Epithelial cell of proximal tubule (primary cell): ENCODE results near the gene SLC45A1. TPM values are rescaled to one million over a fixed set of nuclear protein-coding genes. Genes with fewer than 3 reads are reported as not detected.

Source experiments
- DNase-seq: peaks from one replicate; pipeline ENCODE4 v3.0.0-alpha.2; 2011; ENCODE audit warnings: low read depth
- H3K4me3 ChIP-seq: 2 replicates; pipeline ENCODE4 v1.5.1; 2011; ENCODE audit warnings: low read depth, mild to moderate bottlenecking, low read length
- total RNA-seq: library from RNA; depleted of rRNA; stranded (reverse); fragments of >200 nt; gene quantifications from 2 replicates; pipeline ENCODE4 v1.2.3, GENCODE V29; 2015
- TF ChIP-seq, protein P1 (sequence below): conservative IDR thresholded peaks from 2 replicates; pipeline ENCODE4 v1.5.1; 2012; ENCODE audit warnings: low read depth, mild to moderate bottlenecking, low read length

Gene SLC45A1
- total RNA-seq, 1 donor from 2014 or later: 0.63 TPM

DNA sequence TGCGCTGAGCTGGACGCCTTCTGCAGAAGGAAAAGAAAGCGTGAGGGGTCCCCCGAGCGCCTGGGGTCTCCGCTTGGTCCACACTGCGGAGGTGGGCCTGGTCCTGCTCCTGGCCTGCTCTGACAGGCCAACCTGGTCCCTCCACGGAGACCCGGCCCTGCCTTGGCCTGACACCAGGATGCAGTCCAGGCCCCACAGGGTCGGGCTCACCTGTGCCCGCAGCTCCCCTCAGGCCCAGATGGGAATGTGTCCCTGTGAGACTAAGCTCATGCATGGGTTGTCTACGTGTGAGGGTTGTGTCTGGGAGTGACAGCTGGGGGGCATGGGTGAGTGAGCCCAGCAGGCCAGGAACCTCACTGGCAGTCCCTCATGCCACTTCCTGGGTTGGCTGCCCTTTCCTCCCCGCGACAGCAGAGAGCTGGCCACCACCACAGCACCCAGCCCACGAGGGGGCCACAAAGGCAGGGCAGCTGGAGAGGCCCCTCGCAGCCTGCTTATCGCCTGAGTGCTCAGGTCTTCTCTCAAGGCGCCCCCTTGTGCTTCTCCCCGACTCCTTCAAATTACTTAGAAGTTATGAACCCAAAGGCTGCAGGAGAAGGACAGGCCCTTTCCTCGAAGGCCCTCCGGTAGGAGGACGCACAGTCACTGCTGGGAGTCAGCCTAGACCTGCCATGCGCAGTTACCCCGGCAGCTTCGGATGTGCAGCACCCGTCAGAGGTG lies 41.1 kb downstream of the SLC45A1 start:
- TF ChIP-seq, protein P1, sequence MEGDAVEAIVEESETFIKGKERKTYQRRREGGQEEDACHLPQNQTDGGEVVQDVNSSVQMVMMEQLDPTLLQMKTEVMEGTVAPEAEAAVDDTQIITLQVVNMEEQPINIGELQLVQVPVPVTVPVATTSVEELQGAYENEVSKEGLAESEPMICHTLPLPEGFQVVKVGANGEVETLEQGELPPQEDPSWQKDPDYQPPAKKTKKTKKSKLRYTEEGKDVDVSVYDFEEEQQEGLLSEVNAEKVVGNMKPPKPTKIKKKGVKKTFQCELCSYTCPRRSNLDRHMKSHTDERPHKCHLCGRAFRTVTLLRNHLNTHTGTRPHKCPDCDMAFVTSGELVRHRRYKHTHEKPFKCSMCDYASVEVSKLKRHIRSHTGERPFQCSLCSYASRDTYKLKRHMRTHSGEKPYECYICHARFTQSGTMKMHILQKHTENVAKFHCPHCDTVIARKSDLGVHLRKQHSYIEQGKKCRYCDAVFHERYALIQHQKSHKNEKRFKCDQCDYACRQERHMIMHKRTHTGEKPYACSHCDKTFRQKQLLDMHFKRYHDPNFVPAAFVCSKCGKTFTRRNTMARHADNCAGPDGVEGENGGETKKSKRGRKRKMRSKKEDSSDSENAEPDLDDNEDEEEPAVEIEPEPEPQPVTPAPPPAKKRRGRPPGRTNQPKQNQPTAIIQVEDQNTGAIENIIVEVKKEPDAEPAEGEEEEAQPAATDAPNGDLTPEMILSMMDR: no peak
- H3K4me3 ChIP-seq: no peak overlapping the region
- no peak for DNase-seq

DNA sequence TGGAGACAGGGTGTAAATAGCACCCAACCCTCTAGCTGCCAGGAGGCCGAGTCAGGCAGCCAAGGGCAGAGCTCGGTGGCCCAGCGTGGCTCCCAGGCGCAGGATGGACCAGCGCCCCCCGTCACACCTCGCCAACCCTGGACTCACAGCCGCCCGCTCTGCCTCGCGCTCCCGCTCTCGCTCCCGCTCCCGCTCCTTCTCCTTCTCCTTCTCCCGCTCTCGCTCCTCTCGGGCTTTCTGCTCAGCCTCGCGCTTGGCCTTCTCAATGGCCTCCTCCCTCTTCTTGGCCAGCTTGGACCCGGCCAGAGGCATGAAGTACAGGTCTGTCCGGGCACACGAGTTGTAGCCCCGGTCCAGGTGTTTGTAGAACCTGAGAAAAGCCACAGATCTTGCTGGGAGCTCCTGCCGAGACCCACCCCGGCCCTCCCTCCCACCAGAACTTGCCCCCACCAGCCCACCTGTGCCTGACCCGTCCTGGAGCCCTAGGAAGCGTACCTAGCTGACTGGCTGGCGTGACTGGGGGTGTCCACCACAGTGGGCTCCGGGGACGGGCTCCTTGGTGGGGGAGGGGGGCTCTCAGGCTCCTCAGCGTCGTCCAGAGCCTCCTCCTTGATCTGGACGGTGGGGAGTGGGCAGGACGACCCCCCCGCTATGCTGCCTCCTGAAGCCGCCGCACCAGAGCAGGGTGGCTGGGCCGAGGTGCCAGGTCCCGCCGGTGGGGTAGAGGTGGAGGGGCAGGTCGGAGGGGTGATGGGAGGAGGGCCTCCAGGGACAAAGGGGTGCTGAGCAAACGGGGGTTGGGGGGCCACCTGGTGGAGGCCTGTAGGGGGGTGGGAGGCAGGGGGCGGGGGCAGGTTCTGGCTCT lies 41.9 kb downstream of the SLC45A1 start:
- H3K4me3 ChIP-seq: no peak overlapping the region
- TF ChIP-seq, protein P1: no peak
- no peak for DNase-seq

DNA sequence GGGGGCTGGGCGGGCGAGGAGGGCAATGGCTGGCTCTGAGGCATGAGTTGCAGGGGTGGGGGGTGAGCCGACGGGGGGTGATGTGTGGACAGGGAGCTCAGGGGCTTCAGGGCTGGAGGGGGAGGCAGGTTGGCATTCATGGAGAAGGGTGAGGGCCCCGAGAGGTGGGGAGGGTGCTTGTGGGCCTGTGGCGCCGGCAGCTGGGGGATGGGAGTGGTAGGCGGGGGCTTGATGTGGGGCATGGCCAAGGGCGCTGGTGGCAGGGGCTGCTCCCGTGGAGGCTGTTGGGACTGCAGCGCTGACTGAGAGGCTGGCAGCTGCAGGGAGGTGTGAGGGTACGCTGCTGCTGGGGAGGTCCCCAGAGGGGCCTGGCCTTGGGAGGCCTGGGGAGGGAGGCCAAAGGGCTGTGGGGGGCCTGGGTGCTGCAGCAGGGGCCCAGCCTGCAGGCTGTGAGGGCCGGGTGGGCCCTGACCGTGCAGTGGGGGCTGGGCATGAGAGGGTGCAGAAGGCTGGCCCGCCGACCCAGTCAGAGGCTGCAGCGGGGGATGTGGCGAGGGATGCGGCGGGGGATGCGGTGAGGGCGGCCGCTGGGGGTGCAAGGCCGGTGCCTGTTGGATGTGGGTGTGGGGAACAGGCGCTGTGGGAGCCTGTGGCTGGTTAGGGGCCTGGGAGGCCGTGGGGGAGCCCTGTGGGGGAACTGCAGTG lies 42.7 kb downstream of the SLC45A1 start:
- TF ChIP-seq, protein P1: no peak
- no peak for DNase-seq
- H3K4me3 ChIP-seq: no peak overlapping the region

DNA sequence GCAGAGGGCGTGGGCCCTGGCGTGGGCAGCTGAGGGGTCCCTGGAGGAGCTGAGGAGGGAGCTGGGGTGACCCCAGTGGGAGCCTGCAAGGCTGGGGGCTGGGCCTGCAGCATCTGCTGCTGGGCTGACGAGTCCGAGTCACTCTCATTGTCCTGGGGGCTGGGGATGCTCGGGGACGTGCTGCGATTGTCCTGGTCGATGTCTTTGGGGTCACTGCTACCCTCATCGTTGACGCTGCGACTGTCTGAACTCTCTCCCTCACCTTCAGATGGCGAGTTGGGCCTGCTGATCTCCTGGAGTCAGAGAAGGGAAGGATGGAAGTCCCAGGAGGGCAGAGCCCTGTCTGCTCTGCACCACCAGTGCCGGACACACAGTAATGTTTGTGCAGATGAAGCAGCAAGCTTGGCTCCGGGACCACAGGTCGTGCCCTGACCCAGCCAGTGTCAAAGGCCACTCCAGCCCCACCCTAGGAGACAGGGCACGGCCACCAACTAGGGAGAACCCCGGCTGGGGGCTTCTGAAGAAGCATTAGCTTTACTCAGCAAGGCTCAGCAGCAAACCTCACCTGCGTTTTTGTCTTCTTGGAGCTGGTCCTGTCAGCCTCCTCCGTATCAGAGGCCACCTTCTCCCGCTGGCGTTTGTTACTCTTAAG lies 43.4 kb downstream of the SLC45A1 start:
- DNase-seq: no peak
- TF ChIP-seq, protein P1: no peak
- H3K4me3 ChIP-seq: no peak overlapping the region

DNA sequence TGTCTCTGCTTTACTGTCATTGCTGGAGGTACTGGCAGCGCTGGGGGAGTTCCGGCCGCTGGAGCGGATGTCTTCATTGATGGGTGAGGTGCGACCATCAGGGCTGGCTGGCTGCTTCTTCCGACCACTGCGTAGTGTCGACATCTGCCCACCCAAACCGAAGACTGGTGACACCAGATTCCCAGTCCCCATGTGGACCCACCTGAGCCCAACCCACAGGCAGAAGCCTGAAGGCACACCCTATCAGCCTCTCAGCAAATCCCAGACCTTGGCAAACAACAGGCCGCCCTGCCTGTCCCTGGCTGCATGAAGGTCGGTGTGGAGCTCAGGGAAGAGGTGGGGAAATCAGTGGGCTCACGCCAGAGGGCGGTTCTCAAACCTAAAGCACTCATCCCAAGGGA lies 44.8 kb downstream of the SLC45A1 start:
- no peak for DNase-seq
- no peak overlapping the region for H3K4me3 ChIP-seq
- TF ChIP-seq, protein P1: no peak

DNA sequence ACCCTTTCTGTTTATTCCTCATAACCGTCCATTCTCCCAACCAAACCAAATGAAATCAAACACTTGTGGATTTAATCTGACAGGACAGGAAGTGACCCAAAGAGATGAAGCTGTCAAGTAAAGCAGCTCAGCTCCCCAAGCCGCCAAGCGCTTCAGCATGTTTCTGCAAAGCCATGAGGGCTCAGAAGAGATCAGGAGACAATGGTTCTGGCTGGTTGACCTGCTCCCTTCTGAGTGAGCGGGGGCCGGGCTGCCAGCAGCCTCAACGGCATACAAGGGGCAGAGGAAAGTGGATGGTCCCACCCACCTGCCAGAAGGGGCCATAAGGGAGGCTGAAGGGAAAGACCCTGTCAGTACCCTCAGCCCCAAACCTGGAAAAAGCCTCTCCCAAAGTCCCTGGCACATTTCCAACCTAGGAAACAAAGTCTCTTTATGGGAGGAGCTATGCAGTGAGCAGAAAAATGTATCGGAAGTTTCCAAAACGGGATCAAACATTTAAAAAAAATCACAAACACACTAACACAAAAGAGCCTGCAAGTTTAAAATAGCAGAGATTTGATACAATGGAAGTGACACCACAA lies 45.4 kb downstream of the SLC45A1 start:
- TF ChIP-seq, protein P1: no peak
- DNase-seq: no peak
- no peak overlapping the region for H3K4me3 ChIP-seq
